GM18498 (cell line): ENCODE results near the gene UQCRC2.
"Not testable (repeated sequence)": the region's sequence is repeated elsewhere in the genome, so short reads cannot be mapped to it uniquely, and the experiment has no call there.

ENCODE experiments used
- ATAC-seq: cut with Tn5 transposase; IDR thresholded peaks from one replicate; pipeline ENCODE4 v1.9.1; 2021; ENCODE audit warnings: mild to moderate bottlenecking, moderate library complexity; ENCODE audit not compliant: unreplicated experiment

UQCRC2 gene

DNA sequence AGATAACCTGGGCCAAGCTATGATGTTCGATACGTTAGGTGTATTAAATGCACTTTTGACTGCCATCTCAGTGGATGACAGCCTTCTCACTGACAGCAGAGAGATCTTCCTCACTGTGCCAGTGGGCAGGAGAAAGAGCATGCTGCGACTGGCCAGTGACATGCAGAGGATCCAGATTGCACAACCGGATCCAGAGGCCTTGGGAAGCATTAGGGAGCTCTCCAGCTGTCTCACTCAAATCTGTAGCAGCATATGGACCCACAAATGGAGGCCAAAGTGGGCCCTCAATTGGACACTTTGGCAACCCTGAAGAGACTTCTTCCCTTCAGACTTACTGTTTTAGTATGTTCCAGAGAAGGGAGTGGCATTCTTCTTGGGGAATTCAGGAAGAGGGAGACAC lies 26.9 kb downstream of the UQCRC2 start:
- ATAC-seq: no peak

- ATAC-seq: no peak
These were observed 28.9 kb downstream of the UQCRC2 start for GRCh38 chr16:21982108-21982507.

GRCh38 chr16:21984062-21984461 lies 30.9 kb downstream of the UQCRC2 start:
- no peak for ATAC-seq

- ATAC-seq: no peak
These were observed 32.4 kb downstream of the UQCRC2 start for GRCh38 chr16:21985524-21985923.

DNA sequence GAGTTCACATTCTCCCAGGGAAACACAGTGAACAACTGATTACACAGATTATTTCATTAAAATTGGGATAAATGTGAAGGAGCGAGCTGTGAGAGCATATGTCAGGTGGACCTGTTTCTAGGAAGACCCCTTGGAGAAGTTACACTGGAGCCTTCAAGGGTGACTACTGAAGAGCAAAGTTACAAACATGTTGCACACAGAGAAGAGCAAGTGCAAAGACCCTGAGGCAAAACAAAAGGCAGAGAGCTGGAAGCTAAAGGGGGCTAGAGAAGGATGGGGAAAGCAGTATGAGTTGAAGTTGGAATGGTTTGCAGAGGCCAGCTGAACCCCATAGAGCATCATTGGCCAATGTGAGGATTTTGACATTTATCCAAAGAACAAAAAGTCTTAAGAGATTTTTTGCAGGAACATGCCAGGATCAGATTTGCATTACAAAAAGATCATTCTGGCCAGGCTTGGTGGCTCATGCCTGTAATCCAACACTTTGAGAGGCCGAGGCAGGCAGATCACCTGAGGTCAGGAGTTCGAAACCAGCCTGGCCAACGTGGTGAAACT lies 33.6 kb downstream of the UQCRC2 start:
- no peak for ATAC-seq

GRCh38 chr16:21987498-21987897 lies 34.3 kb downstream of the UQCRC2 start:
- no peak for ATAC-seq

- no peak for ATAC-seq
These were observed 36.0 kb downstream of the UQCRC2 start for GRCh38 chr16:21989133-21989532.

GRCh38 chr16:21989751-21990150 lies 36.6 kb downstream of the UQCRC2 start:
- no peak for ATAC-seq

DNA sequence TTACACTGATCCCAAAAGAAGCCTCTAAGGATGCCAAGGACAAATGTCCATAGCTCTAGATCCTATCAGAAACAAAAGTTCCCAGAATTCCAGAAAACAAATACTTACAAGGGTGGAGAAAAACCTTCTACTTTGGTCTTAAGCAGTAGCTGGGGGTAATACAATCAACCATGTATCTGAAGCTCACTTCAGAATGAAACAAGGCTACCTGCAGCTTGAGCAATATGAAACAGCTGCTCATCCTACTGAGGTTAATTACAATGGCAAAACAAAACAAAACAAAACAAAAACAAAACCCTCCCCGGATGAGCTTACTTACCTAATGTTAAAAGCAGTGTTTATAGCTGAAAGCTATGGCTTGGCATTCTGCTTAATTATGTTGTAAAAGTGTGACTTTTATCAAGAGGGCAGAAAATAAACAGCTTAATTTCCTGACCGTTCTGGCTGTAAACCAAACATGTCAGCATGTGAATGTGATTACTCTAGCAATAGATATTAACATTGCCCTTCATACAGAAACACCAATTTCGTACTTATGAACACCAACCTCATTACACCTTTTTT lies 37.3 kb downstream of the UQCRC2 start:
- ATAC-seq: no peak

DNA sequence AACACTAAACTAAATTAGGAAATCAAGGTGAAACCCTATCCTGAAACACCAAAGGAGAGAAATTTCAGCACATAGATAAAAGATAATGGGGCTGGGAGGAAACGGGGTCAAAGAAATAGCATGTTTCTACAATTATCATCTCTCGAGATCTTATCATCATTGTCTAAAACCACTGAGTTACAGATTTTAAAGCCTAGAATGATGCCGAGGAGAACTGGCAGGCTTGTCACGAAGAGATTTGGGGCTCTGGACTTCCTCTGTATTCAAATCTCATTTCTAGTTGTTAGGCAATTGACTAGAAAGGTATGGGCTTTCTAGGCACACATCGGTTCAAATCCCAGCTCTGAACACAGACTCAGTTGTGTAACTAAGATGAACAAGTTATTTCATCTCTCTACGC lies 38.5 kb downstream of the UQCRC2 start:
- no peak for ATAC-seq

DNA sequence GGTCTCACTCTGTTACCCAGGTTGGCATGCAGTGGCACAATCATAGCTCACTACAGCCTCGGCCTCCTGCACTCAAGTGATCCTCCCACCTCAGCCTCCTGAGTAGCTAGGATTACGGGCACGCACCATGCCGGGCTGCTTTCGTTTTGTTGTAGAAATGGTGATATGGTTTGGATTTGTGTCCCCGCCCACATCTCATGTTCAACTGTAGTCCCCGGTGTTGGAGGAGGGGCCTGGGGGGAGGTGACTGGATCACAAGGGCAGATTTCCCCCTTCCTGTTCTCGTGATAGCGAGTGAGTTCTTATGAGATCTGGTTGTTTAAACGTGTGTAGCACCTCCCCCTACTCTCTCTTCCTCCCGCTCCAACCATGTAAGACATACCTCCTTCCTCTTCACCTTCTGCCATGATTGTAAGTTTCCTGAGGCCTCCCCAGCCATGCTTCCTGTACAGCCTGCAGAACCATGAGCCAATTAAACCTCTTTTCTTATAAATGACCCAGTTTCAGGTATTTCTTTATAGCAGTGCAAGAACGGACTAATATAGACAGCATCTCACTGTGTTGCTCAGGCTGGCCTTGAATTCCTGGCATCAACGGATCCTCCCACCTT lies 41.8 kb downstream of the UQCRC2 start:
- ATAC-seq: no peak

GRCh38 chr16:21996923-21997696 lies 43.9 kb downstream of the UQCRC2 start:
- no peak for ATAC-seq

- no peak for ATAC-seq
These were observed 44.7 kb downstream of the UQCRC2 start for GRCh38 chr16:21997697-21998480.

GRCh38 chr16:22001591-22001990 lies 48.4 kb downstream of the UQCRC2 start:
- ATAC-seq: no peak

DNA sequence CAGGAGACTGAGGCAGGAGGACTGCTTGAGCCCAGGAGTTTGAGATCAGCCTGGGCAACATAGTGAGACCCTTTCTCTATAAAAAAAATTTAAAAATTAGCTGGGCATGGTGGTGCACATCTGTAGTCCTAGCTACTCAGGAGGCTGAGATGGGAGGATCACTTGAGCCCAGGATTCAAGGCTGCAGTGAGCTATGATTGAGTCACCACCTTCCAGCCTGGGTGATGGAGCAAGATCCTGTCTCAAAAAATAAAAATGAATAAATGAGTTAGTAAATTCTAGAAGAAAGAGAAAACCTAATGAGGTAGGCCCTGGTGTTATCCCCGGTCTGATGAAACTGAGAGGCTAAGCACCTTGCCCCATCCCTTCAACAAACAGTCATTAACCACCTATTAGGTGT lies 48.9 kb downstream of the UQCRC2 start:
- ATAC-seq: not testable (repeated sequence)

GRCh38 chr16:22003195-22003594 lies 50.0 kb downstream of the UQCRC2 start:
- ATAC-seq: no peak

DNA sequence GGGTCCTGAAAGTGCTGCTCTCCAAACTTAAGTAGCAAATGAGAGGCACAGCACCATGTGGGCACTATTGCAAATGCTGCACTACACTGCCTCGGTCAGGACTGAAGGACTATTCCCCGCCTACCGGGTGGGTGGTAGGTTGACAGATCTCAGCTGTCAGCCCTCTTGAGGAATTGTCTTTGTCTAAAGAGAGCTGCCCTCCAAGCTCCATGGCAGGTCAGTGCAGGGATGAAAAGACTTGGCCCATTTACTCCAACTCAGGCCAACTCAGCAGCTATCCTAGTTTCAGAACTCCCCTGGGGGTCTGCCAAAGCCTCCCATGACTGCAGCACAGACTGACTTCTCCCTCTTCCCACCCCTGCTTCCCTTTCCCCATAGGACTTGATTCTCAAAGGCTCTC lies 51.2 kb downstream of the UQCRC2 start:
- ATAC-seq: no peak

DNA sequence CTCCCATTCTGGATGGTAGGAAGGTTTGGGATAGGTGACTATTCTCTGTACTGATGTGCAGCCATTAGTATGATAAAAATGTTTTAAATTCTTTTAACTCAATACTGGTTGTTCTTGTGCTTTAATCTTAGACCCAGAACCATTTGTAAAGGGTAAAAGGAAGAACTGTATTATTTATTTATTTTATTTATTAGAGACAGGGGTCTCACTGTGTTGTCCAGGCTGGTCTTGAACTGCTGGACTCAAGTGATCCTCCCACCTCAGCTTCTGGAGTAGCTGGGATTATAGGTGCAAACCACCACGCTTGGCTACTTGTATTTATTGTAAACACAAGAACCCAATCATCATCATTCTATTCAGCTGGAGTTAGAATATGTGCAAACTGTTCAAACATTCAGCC lies 52.6 kb downstream of the UQCRC2 start:
- ATAC-seq: no peak

DNA sequence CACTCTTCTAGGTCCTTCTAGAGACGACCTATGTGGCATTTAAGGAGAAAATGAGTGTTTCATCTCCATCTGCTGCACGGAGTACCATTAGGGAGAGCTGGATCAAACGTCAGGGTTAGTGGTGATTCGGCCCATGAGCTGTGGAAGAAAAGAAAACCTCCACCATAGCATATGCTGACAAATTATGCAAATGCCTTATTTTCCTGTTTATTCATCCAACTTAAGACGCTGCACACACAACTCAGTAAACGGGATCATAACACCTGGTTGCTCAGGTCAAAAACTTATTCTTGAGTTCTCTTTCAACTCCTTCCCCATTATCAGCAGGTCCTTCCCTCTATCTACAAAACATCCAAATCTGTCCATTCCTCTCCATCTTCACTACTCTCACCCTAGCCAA lies 53.5 kb downstream of the UQCRC2 start:
- no peak for ATAC-seq

DNA sequence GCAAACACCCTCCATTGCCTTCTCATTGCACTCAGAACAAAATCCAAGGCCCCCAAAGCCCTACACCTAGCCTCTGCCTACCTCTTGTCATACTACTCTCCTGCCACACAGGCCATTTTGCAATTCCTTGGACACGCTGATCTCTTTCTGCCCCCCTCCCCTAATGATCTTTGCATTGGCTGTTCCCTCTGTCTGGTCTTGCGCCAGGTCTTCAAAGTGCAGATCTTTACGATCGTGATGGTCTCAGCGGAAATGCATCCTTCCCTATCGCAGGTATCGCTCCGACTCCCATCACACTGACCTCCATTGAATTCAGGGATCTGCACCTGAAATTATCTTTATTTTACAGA lies 54.0 kb downstream of the UQCRC2 start:
- no peak for ATAC-seq

DNA sequence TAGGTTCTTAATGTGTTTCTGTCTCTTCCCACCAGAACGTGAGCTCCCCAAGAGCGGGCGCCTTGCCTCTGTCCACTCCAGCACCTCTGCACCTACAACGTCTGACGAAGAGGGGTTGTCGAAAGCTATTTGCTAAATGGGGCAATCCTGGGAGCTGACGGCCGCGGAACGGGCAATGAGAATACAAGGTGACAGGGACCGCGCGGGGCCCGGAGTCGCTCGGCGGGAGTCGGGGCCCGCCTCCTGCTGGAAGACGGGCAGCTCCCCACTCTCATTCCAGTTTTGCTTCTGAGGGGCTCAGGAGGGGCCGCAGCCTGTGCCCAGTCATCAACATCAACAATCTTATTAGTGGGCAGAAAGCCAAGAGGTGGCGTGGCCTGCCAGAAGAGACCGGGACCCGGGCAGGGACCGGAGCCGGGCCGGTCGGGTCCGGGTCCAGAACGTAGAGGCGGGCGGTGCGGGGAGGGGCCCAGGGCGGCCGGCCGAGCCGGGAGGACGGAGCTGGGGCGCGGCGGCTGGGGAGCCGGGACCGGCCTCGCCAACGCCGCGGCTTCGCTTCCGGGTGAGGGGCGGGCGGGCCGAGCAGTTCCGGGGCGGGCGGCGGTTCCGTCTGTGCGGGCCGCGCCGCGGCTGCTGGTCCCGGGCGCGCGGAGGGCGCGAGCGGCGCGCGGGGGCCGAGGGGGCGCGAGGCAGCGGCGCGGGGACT lies 54.5 kb downstream of the UQCRC2 start, which contains the start of gene MOSMO:
MOSMO (plus strand) TSS at position 603 of the 706 bp plus-strand sequence. CDS start 191 bp downstream, outside the sequence.
- peak; percentile 82 for ATAC-seq
